Astrocyte (in vitro differentiated cells and primary cell): ENCODE data around the gene ZCCHC10.
"Not testable (repeated sequence)": the region's sequence is repeated elsewhere in the genome, so short reads cannot be mapped to it uniquely, and the experiment has no call there.

Experiments
- CTCF ChIP-seq: IDR thresholded peaks from 2 replicates; pipeline ENCODE4 v1.5.1; 2011; ENCODE audit warnings: low read depth, mild to moderate bottlenecking, inconsistent platforms, low read length, moderate library complexity; ENCODE audit not compliant: insufficient read depth
- EZH2 ChIP-seq: IDR thresholded peaks from 2 replicates; pipeline ENCODE4 v1.6.1; 2012; ENCODE audit warnings: mild to moderate bottlenecking, low read length, inconsistent platforms; ENCODE audit not compliant: insufficient read depth

- not testable (repeated sequence) for TF ChIP-seq CTCF, EZH2
Measured at GRCh38 chr5:133008455-133008854, 17.9 kb downstream of the ZCCHC10 start.
